Lower leg skin (tissue), 4 donors: ENCODE results near the gene SLC5A6. TPM values are rescaled to one million over a fixed set of nuclear protein-coding genes. Genes with fewer than 3 reads are reported as not detected.
"Not testable (repeated sequence)": the region's sequence is repeated elsewhere in the genome, so short reads cannot be mapped to it uniquely, and the experiment has no call there.

Source experiments
- DNase-seq, 2 donors: peaks; one replicate each; pipeline ENCODE4 v3.0.0-alpha.2; 2019; ENCODE audit warnings: low spot score in 2 of 2
- H3K4me3 ChIP-seq: fragments of 200-600 bp; sonication (generic); 2 replicates; pipeline ENCODE4 v1.5.1; 2017; ENCODE audit warnings: mild to moderate bottlenecking, low read depth; ENCODE audit not compliant: poor library complexity, severe bottlenecking
- CTCF ChIP-seq, 3 donors: fragments of 450-650 bp; IDR thresholded peaks; one replicate each; pipeline ENCODE4 v1.5.1; 2016; ENCODE audit warnings: antibody characterized with exemption in 3 of 3, mild to moderate bottlenecking in 3 of 3, moderate library complexity in 2 of 3
- POLR2A ChIP-seq, 2 donors: fragments of 450-650 bp; IDR thresholded peaks; one replicate each; pipeline ENCODE4 v1.6.1; 2016 to 2017; ENCODE audit warnings: antibody characterized with exemption in 2 of 2, mild to moderate bottlenecking in 1 of 2, moderate library complexity in 1 of 2
- WGBS, 2 donors: methylation state at CpG; one replicate each; pipeline ENCODE4 v1.1.5; 2018; 5-methylcytosine and 5-hydroxymethylcytosine counted together
- intact Hi-C: fragments of 100-400 bp; cut with DNase I; formaldehyde crosslinking; loops from one replicate; pipeline ENCODE4 v1.15.0; 2023; ENCODE audit warnings: low total_unique reads
- total RNA-seq, 4 donors: library from RNA; depleted of rRNA; stranded (reverse); fragments of >200 nt; gene quantifications; one replicate each; pipeline ENCODE4 v1.1.0, GENCODE V29; 2016

SLC5A6 gene
- total RNA-seq, 4 donors from 2014 or later, result 11.6 to 24.6 (median 17.0) TPM

- no peak for TF ChIP-seq CTCF (IDR thresholded peaks at IDR 0.05)
- TF ChIP-seq POLR2A (IDR thresholded peaks at IDR 0.05), result no peak
- DNase-seq, result no peak
- WGBS, 2 donors, result 67% methylated on average over 3 of the region's 3 CpGs
- H3K4me3 ChIP-seq, result no peak overlapping the region
- intact Hi-C loops, result no loop called here
Observed at GRCh38 chr2:27179344-27180000, 32.6 kb downstream of the SLC5A6 start.

DNA sequence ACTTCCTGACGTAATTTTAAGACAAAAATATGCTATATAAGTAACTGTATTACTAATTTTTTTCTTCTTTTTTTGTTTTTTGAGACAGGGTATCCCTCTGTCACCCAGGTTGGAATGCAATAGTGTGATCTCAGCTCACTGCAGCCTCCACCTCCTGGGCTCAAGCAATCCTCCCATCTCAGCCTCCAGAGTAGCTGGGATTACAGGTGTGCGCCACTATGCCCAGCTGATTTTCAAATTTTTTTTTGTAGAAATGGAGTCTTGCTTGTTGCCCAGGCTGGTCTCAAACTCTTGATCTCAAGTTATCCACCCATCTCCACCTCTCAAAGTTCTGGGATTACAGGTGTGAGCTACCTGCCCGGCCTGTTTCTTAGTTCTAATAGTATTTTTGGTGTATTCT lies 33.6 kb downstream of the SLC5A6 start:
- intact Hi-C loops, result no loop called here
- 88% methylated on average over 3 of the region's 3 CpGs for WGBS, 2 donors
- H3K4me3 ChIP-seq, result no peak overlapping the region
- no peak for DNase-seq
- TF ChIP-seq POLR2A (IDR thresholded peaks at IDR 0.05) (no peak), CTCF (IDR thresholded peaks at IDR 0.05) (no peak)

- TF ChIP-seq POLR2A (IDR thresholded peaks at IDR 0.05), result no peak
- no peak for TF ChIP-seq CTCF (IDR thresholded peaks at IDR 0.05)
- H3K4me3 ChIP-seq, result no peak overlapping the region
- 73 to 77% methylated on average over 15 of the region's 15 CpGs for WGBS, 2 donors
- intact Hi-C loops, result no loop called here
- DNase-seq, result no peak
Observed at GRCh38 chr2:27177441-27178351, 34.4 kb downstream of the SLC5A6 start.

GRCh38 chr2:27175781-27176180 lies 36.3 kb downstream of the SLC5A6 start:
- H3K4me3 ChIP-seq, DNase-seq, intact Hi-C loops: not testable (repeated sequence)
- 91 to 95% methylated on average over 4 of the region's 4 CpGs for WGBS, 2 donors

- DNase-seq, result peak in 1 of 2 donors; percentile 35
- H3K4me3 ChIP-seq, result no peak overlapping the region
- 75% methylated on average over 8 of the region's 8 CpGs for WGBS, 2 donors
- TF ChIP-seq POLR2A (IDR thresholded peaks at IDR 0.05) (no peak), CTCF (IDR thresholded peaks at IDR 0.05) (no peak)
- intact Hi-C loops, result no loop called here
Observed at GRCh38 chr2:27175330-27175729, 36.7 kb downstream of the SLC5A6 start.

GRCh38 chr2:27174638-27175037 lies 37.4 kb downstream of the SLC5A6 start:
- intact Hi-C loops, result no loop called here
- no peak for TF ChIP-seq CTCF (IDR thresholded peaks at IDR 0.05)
- WGBS, 2 donors, result 64 to 78% methylated on average over 6 of the region's 6 CpGs
- H3K4me3 ChIP-seq, result no peak overlapping the region
- no peak for DNase-seq
